GM23338 (cell line): ENCODE results near the gene EIF3B. TPM values are rescaled to one million over a fixed set of nuclear protein-coding genes. Genes with fewer than 3 reads are reported as not detected.

Source experiments
- ATAC-seq: fragments of 200-7000 bp; cut with Tn5 transposase; 3 replicates; pipeline ENCODE4 v1.9.1; 2020
- DNase-seq: peaks from one replicate; pipeline ENCODE4 v3.0.0-alpha.2; 2015; ENCODE audit warnings: low spot score
- H2AFZ ChIP-seq: fragments of 200-600 bp; sonication (generic); 2 replicates; pipeline ENCODE4 v1.8.0; 2016; ENCODE audit warnings: antibody characterized with exemption, mild to moderate bottlenecking, moderate library complexity
- H3F3A ChIP-seq: fragments of 200-600 bp; sonication (generic); replicated peaks from 2 replicates; pipeline ENCODE4 v1.8.0; 2017; ENCODE audit warnings: antibody characterized with exemption, mixed run types, low read depth
- H3K27ac ChIP-seq: fragments of 200-600 bp; sonication (generic); 2 replicates; pipeline ENCODE4 v1.6.1; 2016; ENCODE audit warnings: low read depth
- H3K27me3 ChIP-seq: fragments of 200-600 bp; sonication (generic); 2 replicates; pipeline ENCODE4 v1.8.0; 2016; ENCODE audit warnings: mild to moderate bottlenecking, mixed run types, moderate library complexity; ENCODE audit not compliant: insufficient read depth
- H3K36me3 ChIP-seq: fragments of 200-600 bp; sonication (generic); 2 replicates; pipeline ENCODE4 v1.8.0; 2016; ENCODE audit warnings: mild to moderate bottlenecking; ENCODE audit not compliant: insufficient read depth
- H3K4me1 ChIP-seq: fragments of 200-600 bp; sonication (generic); 2 replicates; pipeline ENCODE4 v1.8.0; 2016; ENCODE audit warnings: mild to moderate bottlenecking, moderate library complexity; ENCODE audit not compliant: insufficient read depth
- H3K4me2 ChIP-seq: fragments of 200-600 bp; sonication (generic); 2 replicates; pipeline ENCODE4 v1.7.1; 2017; ENCODE audit warnings: mixed run types
- H3K4me3 ChIP-seq: fragments of 200-600 bp; sonication (generic); 2 replicates; pipeline ENCODE4 v1.6.1; 2016; ENCODE audit warnings: mixed run types
- H3K79me2 ChIP-seq: fragments of 200-600 bp; sonication (generic); replicated peaks from 2 replicates; pipeline ENCODE4 v1.8.0; 2017; ENCODE audit warnings: mild to moderate bottlenecking; ENCODE audit not compliant: insufficient read depth
- H3K9me2 ChIP-seq: fragments of 200-600 bp; sonication (generic); 2 replicates; pipeline ENCODE4 v1.8.0; 2017; ENCODE audit not compliant: insufficient read depth
- H4K20me1 ChIP-seq: fragments of 200-600 bp; sonication (generic); replicated peaks from 2 replicates; pipeline ENCODE4 v1.8.0; 2017; ENCODE audit warnings: mild to moderate bottlenecking; ENCODE audit not compliant: insufficient read depth
- H3K27ac Mint-ChIP-seq: 2 replicates; pipeline ENCODE4 v1.8.0; 2020; ENCODE audit warnings: inconsistent platforms, mild to moderate bottlenecking, moderate library complexity, mixed read lengths
- H3K27me3 Mint-ChIP-seq: 3 replicates; pipeline ENCODE4 v1.8.0; 2022; ENCODE audit warnings: low read depth, mild to moderate bottlenecking, moderate library complexity, mixed read lengths, inconsistent platforms; ENCODE audit not compliant: insufficient read depth, poor library complexity
- H3K36me3 Mint-ChIP-seq: 3 replicates; pipeline ENCODE4 v1.8.0; 2021; ENCODE audit warnings: low read depth, mild to moderate bottlenecking, inconsistent platforms, moderate library complexity, mixed read lengths
- H3K4me1 Mint-ChIP-seq: 3 replicates; pipeline ENCODE4 v1.8.0; 2020; ENCODE audit warnings: mild to moderate bottlenecking, inconsistent platforms, mixed read lengths
- H3K4me3 Mint-ChIP-seq: 3 replicates; pipeline ENCODE4 v1.8.0; 2021; ENCODE audit warnings: moderate library complexity, mild to moderate bottlenecking, inconsistent platforms, mixed read lengths
- H3K9me3 Mint-ChIP-seq: 3 replicates; pipeline ENCODE4 v1.8.0; 2020; ENCODE audit warnings: moderate library complexity, mild to moderate bottlenecking, inconsistent platforms, mixed read lengths
- EZH2 ChIP-seq: fragments of 200-600 bp; sonication (generic); IDR thresholded peaks from one replicate; pipeline ENCODE4 v1.8.0; 2017; ENCODE audit warnings: antibody characterized with exemption, mild to moderate bottlenecking, low read depth; ENCODE audit not compliant: unreplicated experiment
- EZH2phosphoT487 ChIP-seq: fragments of 200-600 bp; sonication (generic); IDR thresholded peaks from one replicate; pipeline ENCODE4 v1.8.1; 2018; ENCODE audit warnings: antibody characterized with exemption; ENCODE audit not compliant: unreplicated experiment
- JUNB ChIP-seq: IDR thresholded peaks from one replicate; pipeline ENCODE4 v1.6.1; 2016; ENCODE audit warnings: antibody characterized with exemption; ENCODE audit not compliant: unreplicated experiment
- NANOG ChIP-seq: IDR thresholded peaks from 2 replicates; pipeline ENCODE4 v1.6.1; 2016; ENCODE audit warnings: antibody characterized with exemption, borderline replicate concordance
- POLR2AphosphoS5 ChIP-seq: IDR thresholded peaks from 2 replicates; pipeline ENCODE4 v1.6.1; 2016; ENCODE audit warnings: antibody characterized with exemption, low read depth
- REST ChIP-seq: IDR thresholded peaks from one replicate; pipeline ENCODE4 v1.6.1; 2018; ENCODE audit warnings: antibody characterized with exemption; ENCODE audit not compliant: unreplicated experiment
- ZNF114 ChIP-seq: fragments of 250-450 bp; sonication (Bioruptor Pico); IDR thresholded peaks from 2 replicates; pipeline ENCODE4 v1.5.0; 2020; ENCODE audit warnings: mild to moderate bottlenecking, moderate library complexity
- ZNF331 ChIP-seq: fragments of 250-450 bp; sonication (Bioruptor Pico); IDR thresholded peaks from 2 replicates; pipeline ENCODE4 v1.5.0; 2020; ENCODE audit warnings: low read depth, mild to moderate bottlenecking, moderate library complexity
- polyA plus RNA-seq: library from polyadenylated mRNA; unstranded; fragments of >200 nt; fragmentation: Nextera tagmentation; extraction: Ambion mirVana; gene quantifications from 2 replicates; pipeline ENCODE4 v1.2.1, GENCODE V29; 2016
- total RNA-seq: library from RNA; depleted of rRNA; stranded (reverse); fragments of >200 nt; shearing (Covaris generic); gene quantifications from 2 replicates; pipeline ENCODE4 v1.2.3, GENCODE V29; 2014
- TF ChIP-seq, protein P1 (sequence below): fragments of 250-450 bp; sonication (Bioruptor Pico); IDR thresholded peaks from 2 replicates; pipeline ENCODE4 v1.5.0; 2020; ENCODE audit warnings: mild to moderate bottlenecking, moderate library complexity
- TF ChIP-seq, protein P2 (sequence below): IDR thresholded peaks from 2 replicates; pipeline ENCODE4 v1.6.1; 2016; ENCODE audit warnings: antibody characterized with exemption

Gene EIF3B
- total and polyA plus RNA-seq, 2 experiments from 2014 or later = 106 to 355 TPM

DNA sequence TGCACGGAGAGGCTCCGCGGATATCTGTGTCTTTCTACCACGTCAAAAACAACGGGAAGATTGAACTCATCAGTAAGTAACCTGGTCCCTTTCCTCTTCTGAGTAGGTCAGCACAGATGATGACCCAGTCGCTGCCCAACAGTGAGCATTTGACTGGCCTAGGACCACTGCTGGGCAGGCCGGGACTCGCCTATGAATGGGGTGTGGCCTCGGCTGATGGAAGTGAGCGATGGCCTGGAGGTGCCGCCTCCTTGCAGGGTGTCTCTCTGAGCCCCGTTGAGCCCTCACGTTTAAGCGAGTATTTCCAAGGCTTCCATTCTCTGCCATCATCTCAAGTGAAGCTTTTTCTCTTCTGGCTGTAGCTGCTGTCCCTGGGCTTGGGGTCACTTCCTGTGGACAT is 18.1 kb downstream of the EIF3B start:
- no peak overlapping the region for H3K27ac ChIP-seq
- peaks cover 56% of the 10 kb centered on the region for H3F3A ChIP-seq
- no peak overlapping the region for H3K4me3 ChIP-seq
- Mint-ChIP-seq H3K27me3 (peaks cover 11% of the 10 kb centered on the region), H3K36me3 (peaks cover 94% of the 10 kb centered on the region), H3K27ac (no peak overlapping the region; the same call in 1 of the 2 replicates), H3K4me3 (no peak overlapping the region), H3K9me3 (no peaks in the 10 kb centered on the region), H3K4me1 (no peaks in the 10 kb centered on the region; the same call in 2 of the 3 replicates)
- DNase-seq (no peak), ATAC-seq (no peak; the same call in 2 of the 3 replicates)
- no peak for TF ChIP-seq NANOG
- no peak for TF ChIP-seq POLR2AphosphoS5
- TF ChIP-seq, protein P1, sequence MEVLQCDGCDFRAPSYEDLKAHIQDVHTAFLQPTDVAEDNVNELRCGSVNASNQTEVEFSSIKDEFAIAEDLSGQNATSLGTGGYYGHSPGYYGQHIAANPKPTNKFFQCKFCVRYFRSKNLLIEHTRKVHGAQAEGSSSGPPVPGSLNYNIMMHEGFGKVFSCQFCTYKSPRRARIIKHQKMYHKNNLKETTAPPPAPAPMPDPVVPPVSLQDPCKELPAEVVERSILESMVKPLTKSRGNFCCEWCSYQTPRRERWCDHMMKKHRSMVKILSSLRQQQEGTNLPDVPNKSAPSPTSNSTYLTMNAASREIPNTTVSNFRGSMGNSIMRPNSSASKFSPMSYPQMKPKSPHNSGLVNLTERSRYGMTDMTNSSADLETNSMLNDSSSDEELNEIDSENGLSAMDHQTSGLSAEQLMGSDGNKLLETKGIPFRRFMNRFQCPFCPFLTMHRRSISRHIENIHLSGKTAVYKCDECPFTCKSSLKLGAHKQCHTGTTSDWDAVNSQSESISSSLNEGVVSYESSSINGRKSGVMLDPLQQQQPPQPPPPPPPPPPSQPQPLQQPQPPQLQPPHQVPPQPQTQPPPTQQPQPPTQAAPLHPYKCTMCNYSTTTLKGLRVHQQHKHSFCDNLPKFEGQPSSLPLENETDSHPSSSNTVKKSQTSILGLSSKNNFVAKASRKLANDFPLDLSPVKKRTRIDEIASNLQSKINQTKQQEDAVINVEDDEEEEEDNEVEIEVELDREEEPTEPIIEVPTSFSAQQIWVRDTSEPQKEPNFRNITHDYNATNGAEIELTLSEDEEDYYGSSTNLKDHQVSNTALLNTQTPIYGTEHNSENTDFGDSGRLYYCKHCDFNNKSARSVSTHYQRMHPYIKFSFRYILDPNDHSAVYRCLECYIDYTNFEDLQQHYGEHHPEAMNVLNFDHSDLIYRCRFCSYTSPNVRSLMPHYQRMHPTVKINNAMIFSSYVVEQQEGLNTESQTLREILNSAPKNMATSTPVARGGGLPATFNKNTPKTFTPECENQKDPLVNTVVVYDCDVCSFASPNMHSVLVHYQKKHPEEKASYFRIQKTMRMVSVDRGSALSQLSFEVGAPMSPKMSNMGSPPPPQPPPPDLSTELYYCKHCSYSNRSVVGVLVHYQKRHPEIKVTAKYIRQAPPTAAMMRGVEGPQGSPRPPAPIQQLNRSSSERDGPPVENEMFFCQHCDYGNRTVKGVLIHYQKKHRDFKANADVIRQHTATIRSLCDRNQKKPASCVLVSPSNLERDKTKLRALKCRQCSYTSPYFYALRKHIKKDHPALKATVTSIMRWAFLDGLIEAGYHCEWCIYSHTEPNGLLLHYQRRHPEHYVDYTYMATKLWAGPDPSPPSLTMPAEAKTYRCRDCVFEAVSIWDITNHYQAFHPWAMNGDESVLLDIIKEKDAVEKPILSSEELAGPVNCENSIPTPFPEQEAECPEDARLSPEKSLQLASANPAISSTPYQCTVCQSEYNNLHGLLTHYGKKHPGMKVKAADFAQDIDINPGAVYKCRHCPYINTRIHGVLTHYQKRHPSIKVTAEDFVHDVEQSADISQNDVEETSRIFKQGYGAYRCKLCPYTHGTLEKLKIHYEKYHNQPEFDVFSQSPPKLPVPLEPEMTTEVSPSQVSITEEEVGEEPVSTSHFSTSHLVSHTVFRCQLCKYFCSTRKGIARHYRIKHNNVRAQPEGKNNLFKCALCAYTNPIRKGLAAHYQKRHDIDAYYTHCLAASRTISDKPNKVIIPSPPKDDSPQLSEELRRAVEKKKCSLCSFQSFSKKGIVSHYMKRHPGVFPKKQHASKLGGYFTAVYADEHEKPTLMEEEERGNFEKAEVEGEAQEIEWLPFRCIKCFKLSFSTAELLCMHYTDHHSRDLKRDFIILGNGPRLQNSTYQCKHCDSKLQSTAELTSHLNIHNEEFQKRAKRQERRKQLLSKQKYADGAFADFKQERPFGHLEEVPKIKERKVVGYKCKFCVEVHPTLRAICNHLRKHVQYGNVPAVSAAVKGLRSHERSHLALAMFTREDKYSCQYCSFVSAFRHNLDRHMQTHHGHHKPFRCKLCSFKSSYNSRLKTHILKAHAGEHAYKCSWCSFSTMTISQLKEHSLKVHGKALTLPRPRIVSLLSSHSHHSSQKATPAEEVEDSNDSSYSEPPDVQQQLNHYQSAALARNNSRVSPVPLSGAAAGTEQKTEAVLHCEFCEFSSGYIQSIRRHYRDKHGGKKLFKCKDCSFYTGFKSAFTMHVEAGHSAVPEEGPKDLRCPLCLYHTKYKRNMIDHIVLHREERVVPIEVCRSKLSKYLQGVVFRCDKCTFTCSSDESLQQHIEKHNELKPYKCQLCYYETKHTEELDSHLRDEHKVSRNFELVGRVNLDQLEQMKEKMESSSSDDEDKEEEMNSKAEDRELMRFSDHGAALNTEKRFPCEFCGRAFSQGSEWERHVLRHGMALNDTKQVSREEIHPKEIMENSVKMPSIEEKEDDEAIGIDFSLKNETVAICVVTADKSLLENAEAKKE = no peak
- no peak for TF ChIP-seq ZNF331 (CRISPR knock-in tag)
- TF ChIP-seq ZNF114 (CRISPR knock-in tag) = no peak
- TF ChIP-seq JUNB = no peak
- TF ChIP-seq EZH2 = no peak
- TF ChIP-seq EZH2phosphoT487 = no peak
- TF ChIP-seq REST = no peak
- TF ChIP-seq, protein P2, sequence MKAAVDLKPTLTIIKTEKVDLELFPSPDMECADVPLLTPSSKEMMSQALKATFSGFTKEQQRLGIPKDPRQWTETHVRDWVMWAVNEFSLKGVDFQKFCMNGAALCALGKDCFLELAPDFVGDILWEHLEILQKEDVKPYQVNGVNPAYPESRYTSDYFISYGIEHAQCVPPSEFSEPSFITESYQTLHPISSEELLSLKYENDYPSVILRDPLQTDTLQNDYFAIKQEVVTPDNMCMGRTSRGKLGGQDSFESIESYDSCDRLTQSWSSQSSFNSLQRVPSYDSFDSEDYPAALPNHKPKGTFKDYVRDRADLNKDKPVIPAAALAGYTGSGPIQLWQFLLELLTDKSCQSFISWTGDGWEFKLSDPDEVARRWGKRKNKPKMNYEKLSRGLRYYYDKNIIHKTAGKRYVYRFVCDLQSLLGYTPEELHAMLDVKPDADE = no peak
- no peak overlapping the region for H3K4me2 ChIP-seq
- peaks cover 92% of the 10 kb centered on the region for H3K36me3 ChIP-seq
- H3K79me2 ChIP-seq = peaks cover 83% of the 10 kb centered on the region
- H3K4me1 ChIP-seq = no peaks in the 10 kb centered on the region
- no peaks in the 10 kb centered on the region for H3K9me2 ChIP-seq
- H2AFZ ChIP-seq = no peak overlapping the region
- H3K27me3 ChIP-seq = no peaks in the 10 kb centered on the region
- peaks cover 52% of the 10 kb centered on the region for H4K20me1 ChIP-seq
